ENCODE measurements around the gene TRIM24.

The TRIM24 gene

GRCh38 chr7:138542183-138542582, 82.1 kb downstream of the TRIM24 start:
- DNase-seq: no peak

GRCh38 chr7:138543739-138544138, 83.7 kb downstream of the TRIM24 start:
- DNase-seq: no peak

GRCh38 chr7:138545123-138545522, 85.1 kb downstream of the TRIM24 start:
- DNase-seq: no peak

- no peak for DNase-seq
Measured at GRCh38 chr7:138546064-138546619, 86.1 kb downstream of the TRIM24 start.

- DNase-seq: no peak
Measured at GRCh38 chr7:138546829-138547228, 86.8 kb downstream of the TRIM24 start.

GRCh38 chr7:138549082-138549481, 89.0 kb downstream of the TRIM24 start:
- no peak for DNase-seq

GRCh38 chr7:138550337-138550736, 90.3 kb downstream of the TRIM24 start:
- no peak for DNase-seq

- DNase-seq: no peak
Measured at GRCh38 chr7:138551102-138551501, 91.0 kb downstream of the TRIM24 start.

GRCh38 chr7:138553805-138554204, 93.7 kb downstream of the TRIM24 start:
- DNase-seq: no peak

GRCh38 chr7:138554674-138555073, 94.6 kb downstream of the TRIM24 start:
- DNase-seq: no peak

- DNase-seq: no peak
Measured at GRCh38 chr7:138555684-138556083, 95.6 kb downstream of the TRIM24 start.

- no peak for DNase-seq
Measured at GRCh38 chr7:138556771-138557484, 96.9 kb downstream of the TRIM24 start.

- no peak for DNase-seq
Measured at GRCh38 chr7:138559448-138559847, 99.4 kb downstream of the TRIM24 start.

GRCh38 chr7:138563808-138564207, 103.7 kb downstream of the TRIM24 start:
- DNase-seq: no peak

- no peak for DNase-seq
Measured at GRCh38 chr7:138564365-138564764, 104.3 kb downstream of the TRIM24 start.

- DNase-seq: no peak
Measured at GRCh38 chr7:138565071-138565450, 105.0 kb downstream of the TRIM24 start.

GRCh38 chr7:138565451-138566114, 105.5 kb downstream of the TRIM24 start:
- no peak for DNase-seq

- DNase-seq: no peak
Measured at GRCh38 chr7:138568655-138569054, 108.6 kb downstream of the TRIM24 start.

- no peak for DNase-seq
Measured at GRCh38 chr7:138569418-138569817, 109.4 kb downstream of the TRIM24 start.

GRCh38 chr7:138570715-138571114, 110.7 kb downstream of the TRIM24 start:
- no peak for DNase-seq

GRCh38 chr7:138573741-138574140, 113.7 kb downstream of the TRIM24 start:
- no peak for DNase-seq

- DNase-seq: no peak
Measured at GRCh38 chr7:138575897-138576428, 115.9 kb downstream of the TRIM24 start.

- no peak for DNase-seq
Measured at GRCh38 chr7:138579136-138579535, 119.1 kb downstream of the TRIM24 start.

GRCh38 chr7:138579671-138580070, 119.6 kb downstream of the TRIM24 start:
- DNase-seq: no peak

Measured in KG1 (cell line).